Peyer's patch (tissue), 4 donors: Measurements from ENCODE around the gene FZD10. TPM values are rescaled to one million over a fixed set of nuclear protein-coding genes. Genes with fewer than 3 reads are reported as not detected.

Source experiments
- DNase-seq, 3 donors: peaks; one replicate each; pipeline ENCODE4 v3.0.0-alpha.2; 2017 to 2019
- H3K27ac ChIP-seq, 4 donors: fragments of 200-600 bp; sonication (generic); one replicate each; pipeline ENCODE4 v1.5.1; 2016 to 2019
- H3K27me3 ChIP-seq, 2 donors: fragments of 200-600 bp; sonication (generic); one replicate each; pipeline ENCODE4 v1.5.1; 2019
- H3K36me3 ChIP-seq, 3 donors: fragments of 200-600 bp; sonication (generic); one replicate each; pipeline ENCODE4 v1.5.1; 2016 to 2019
- H3K4me1 ChIP-seq, 4 donors: fragments of 200-600 bp; sonication (generic); one replicate each; pipeline ENCODE4 v1.5.1; 2016 to 2019
- H3K4me3 ChIP-seq, 4 donors: fragments of 200-600 bp; sonication (generic); 1 replicate in 3 of 4; 2 replicates in 1 of 4; pipeline ENCODE4 v1.5.1; 2016 to 2019; ENCODE audit warnings: mild to moderate bottlenecking in 1 of 4
- H3K9me3 ChIP-seq, 4 donors: fragments of 200-600 bp; sonication (generic); one replicate each; pipeline ENCODE4 v1.5.1; 2016 to 2019; ENCODE audit warnings: mild to moderate bottlenecking in 1 of 4
- POLR2A ChIP-seq, 2 donors: fragments of 450-650 bp; IDR thresholded peaks; one replicate each; pipeline ENCODE4 v1.5.1; 2017; ENCODE audit warnings: antibody characterized with exemption in 2 of 2, mild to moderate bottlenecking in 2 of 2, moderate library complexity in 2 of 2
- total RNA-seq, 4 donors: library from RNA; depleted of rRNA; stranded (reverse); fragments of >200 nt; gene quantifications; one replicate each; pipeline ENCODE4 v1.1.0, GENCODE V29; 2016
- TF ChIP-seq, protein P1 (sequence below), 6 experiments: fragments of 450-650 bp in 4 of 6; fragments of 200-600 bp in 2 of 6; sonication (generic) in 1 of 6; IDR thresholded peaks; one replicate each; pipeline ENCODE4 v1.5.1; 2017 to 2019; ENCODE audit warnings: antibody characterized with exemption in 6 of 6, mild to moderate bottlenecking in 3 of 6, moderate library complexity in 1 of 6

FZD10 gene
- total RNA-seq, 4 donors from 2014 or later: 0.76 to 1.2 TPM; not detected in 2

DNA sequence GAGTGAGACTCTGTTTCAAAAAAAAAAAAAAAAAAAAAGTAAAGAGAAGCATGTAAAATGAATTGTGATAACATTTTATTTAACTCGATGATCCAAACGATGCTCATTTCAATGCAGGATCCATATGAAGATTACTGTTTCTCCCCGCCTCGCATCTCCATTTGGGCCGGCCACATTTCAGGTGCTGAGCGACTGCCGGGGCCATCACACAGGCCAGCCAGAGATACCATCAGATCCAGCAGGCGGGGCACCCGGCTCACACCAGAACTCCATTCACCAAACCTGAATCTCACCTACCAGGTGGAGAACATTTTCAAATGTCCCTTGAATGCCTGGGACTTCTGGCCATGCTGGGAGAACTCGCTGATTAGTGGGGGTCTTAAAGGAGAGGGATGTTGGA is 18.0 kb upstream of the FZD10 start:
- TF ChIP-seq POLR2A (IDR thresholded peaks at IDR 0.05): no peak
- TF ChIP-seq, protein P1, sequence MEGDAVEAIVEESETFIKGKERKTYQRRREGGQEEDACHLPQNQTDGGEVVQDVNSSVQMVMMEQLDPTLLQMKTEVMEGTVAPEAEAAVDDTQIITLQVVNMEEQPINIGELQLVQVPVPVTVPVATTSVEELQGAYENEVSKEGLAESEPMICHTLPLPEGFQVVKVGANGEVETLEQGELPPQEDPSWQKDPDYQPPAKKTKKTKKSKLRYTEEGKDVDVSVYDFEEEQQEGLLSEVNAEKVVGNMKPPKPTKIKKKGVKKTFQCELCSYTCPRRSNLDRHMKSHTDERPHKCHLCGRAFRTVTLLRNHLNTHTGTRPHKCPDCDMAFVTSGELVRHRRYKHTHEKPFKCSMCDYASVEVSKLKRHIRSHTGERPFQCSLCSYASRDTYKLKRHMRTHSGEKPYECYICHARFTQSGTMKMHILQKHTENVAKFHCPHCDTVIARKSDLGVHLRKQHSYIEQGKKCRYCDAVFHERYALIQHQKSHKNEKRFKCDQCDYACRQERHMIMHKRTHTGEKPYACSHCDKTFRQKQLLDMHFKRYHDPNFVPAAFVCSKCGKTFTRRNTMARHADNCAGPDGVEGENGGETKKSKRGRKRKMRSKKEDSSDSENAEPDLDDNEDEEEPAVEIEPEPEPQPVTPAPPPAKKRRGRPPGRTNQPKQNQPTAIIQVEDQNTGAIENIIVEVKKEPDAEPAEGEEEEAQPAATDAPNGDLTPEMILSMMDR (IDR thresholded peaks at IDR 0.05): no peak
- Histone ChIP-seq H3K36me3 (no peaks in the 10 kb centered on the region), H3K27ac (no peak overlapping the region), H3K4me1 (no peaks in the 10 kb centered on the region), H3K27me3 (no peaks in the 10 kb centered on the region), H3K9me3 (no peaks in the 10 kb centered on the region), H3K4me3 (no peak overlapping the region)
- DNase-seq: no peak

DNA sequence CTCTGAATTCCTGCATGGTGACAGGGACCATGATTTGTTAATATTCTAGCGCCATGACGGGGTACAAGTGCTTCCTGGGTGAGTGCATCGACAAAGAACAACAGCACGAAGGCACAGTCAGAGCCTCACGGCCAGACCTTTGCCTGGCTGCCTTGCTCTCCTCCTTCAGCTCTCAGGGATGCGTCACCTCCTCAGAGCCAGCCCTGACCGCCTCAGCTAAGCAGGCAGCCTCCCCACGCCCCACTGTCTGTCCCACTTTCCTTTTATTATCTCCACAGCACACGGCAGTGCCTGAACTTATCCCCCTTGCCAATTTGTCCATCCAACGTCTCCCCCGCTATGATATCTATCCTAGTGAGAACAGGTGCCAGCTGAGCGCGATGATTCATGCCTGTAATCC is 16.5 kb upstream of the FZD10 start:
- H3K9me3 ChIP-seq: no peaks in the 10 kb centered on the region
- no peaks in the 10 kb centered on the region for H3K27me3 ChIP-seq
- no peak for DNase-seq
- TF ChIP-seq, protein P1 (IDR thresholded peaks at IDR 0.05): no peak
- no peak for TF ChIP-seq POLR2A (IDR thresholded peaks at IDR 0.05)
- H3K36me3 ChIP-seq: no peaks in the 10 kb centered on the region
- H3K4me1 ChIP-seq: no peaks in the 10 kb centered on the region
- H3K4me3 ChIP-seq: no peak overlapping the region
- H3K27ac ChIP-seq: no peak overlapping the region

DNA sequence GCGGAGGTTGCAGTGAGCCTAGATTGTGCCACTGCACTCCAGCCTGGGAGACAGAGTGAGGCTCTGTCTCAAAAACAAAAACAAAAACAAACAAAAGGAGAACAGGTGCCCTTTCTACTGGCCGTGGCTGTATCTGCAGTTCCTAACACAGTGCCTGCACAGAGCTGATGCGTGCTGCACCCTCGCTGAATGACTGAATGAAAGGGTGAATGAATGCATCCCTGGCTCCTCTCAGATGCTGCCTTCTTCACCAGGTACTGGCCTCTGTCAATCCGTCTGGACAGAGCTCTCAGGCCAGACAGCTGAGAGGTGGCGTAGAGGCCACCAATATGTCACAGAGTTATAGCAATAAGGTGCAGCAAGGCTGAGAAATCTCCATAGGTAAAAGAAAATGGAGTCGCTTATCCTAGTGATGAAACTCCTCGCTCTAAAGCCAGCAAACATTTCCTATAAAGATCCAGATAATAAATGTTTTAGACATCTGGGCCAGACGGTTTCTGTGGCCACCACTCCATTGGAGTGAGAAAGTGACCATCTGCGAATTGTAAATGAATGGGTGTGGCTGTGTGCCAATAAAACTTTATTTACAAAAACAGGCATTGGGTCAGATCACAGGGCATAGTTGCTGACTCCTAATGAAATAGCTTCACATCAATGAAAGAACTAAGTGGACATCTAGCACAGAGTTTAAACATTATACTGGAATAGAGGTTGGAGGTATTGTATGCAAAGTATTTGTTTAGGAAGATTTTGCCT is 15.9 kb upstream of the FZD10 start:
- no peaks in the 10 kb centered on the region for H3K9me3 ChIP-seq
- DNase-seq: no peak
- no peak overlapping the region for H3K27ac ChIP-seq
- no peaks in the 10 kb centered on the region for H3K27me3 ChIP-seq
- no peak for TF ChIP-seq POLR2A (IDR thresholded peaks at IDR 0.05)
- TF ChIP-seq, protein P1 (IDR thresholded peaks at IDR 0.05): no peak
- no peaks in the 10 kb centered on the region for H3K36me3 ChIP-seq
- H3K4me3 ChIP-seq: no peak overlapping the region
- no peaks in the 10 kb centered on the region for H3K4me1 ChIP-seq

DNA sequence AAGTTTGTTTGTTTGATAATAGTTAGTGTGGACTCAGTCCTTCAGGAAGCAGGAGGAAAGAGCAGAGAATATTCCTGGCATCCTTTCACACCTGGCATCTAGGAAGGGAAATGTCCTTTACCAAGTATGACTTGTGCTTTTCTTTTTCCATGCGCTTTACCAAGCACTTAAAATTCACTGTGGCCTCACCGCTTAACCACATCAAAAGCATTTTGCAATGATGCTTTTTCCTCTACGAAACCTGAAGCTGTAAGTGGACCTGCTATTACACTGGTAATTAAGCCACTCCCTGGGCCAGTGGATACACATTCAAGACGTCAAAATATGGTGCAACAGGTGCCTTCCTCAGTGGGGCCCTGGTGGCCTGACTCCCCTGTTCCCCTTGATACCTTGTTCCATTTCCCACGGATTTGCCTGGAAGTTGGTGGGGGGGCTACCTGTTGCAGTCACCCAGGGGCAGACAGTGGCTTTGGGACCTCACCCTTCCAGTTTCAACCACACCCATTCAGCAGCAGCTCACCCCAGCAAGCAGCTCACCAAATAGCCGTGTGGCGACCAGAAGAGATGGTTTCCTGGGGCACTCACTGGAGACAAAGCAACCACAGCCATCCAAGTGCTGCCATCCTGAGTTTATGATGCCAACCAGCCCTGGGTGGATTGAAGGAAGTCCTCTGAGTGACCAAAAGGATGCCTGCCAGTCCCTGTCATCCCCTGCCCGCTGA is 14.2 kb upstream of the FZD10 start:
- Histone ChIP-seq H3K4me1 (no peaks in the 10 kb centered on the region), H3K9me3 (no peaks in the 10 kb centered on the region), H3K27me3 (no peaks in the 10 kb centered on the region), H3K27ac (no peak overlapping the region), H3K4me3 (no peak overlapping the region), H3K36me3 (no peaks in the 10 kb centered on the region)
- no peak for DNase-seq
- no peak for TF ChIP-seq POLR2A (IDR thresholded peaks at IDR 0.05)
- TF ChIP-seq, protein P1 (IDR thresholded peaks at IDR 0.05): no peak

DNA sequence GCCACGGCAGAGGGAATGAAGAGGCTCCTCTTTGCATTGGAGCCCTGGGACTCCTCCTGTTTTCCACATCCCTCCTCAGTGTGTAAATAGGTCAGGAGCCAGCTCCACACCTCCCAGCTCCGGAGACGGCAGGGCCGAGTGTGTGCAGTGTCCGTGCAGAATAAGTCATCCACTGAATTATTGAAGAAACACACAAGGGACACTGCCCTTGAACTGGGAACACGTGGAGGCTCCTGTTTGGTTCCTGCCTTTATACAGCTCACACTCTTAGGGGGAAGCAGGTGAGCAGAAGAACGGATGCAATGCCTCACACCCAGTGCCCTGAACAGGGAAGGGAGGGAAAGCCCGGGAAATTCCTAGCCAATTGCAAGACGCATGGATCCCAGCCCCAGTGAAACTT is 10.4 kb upstream of the FZD10 start:
- Histone ChIP-seq H3K4me1 (no peaks in the 10 kb centered on the region), H3K27me3 (no peaks in the 10 kb centered on the region), H3K36me3 (no peaks in the 10 kb centered on the region), H3K9me3 (no peaks in the 10 kb centered on the region), H3K27ac (no peak overlapping the region), H3K4me3 (no peak overlapping the region)
- TF ChIP-seq, protein P1 (IDR thresholded peaks at IDR 0.05): no peak
- no peak for TF ChIP-seq POLR2A (IDR thresholded peaks at IDR 0.05)
- DNase-seq: no peak
